ENCODE results near the gene CATSPER3.

DNA sequence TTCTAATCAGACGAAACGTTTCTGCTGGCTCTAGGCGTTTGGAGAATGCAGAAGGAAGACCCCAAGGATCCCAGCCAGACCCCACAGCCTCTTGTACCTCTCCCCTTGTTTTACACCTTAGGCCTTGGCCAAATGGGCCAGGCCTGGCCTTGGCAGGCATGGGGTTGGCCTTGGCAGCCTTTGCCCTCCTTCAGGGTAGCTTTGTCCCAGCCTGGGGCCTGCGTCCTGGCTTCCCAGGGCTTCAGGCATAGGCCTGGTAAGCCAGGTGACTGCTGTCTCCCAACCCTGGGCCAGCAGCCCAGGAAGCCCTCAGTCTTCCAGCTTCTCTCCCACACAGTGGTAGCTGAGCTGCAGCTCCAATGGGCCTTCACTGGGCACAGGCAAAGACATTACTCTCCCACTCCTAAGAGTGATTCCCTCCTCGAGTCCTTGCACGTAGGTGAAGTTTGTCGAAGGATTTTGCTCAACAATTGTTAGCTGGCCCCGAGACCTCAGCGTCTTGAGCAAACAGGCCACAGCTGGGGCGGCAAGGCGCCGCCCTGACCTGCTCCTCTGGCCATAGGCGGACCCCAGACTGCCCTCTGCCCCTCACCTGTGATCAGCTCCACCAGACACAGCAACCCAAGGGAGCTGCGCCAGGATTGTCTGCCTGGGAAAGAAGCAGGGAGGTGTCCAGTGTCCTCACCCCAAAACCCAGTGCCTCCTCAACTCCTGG, 67.4 kb downstream of the CATSPER3 start:
- TF ChIP-seq, protein P1, sequence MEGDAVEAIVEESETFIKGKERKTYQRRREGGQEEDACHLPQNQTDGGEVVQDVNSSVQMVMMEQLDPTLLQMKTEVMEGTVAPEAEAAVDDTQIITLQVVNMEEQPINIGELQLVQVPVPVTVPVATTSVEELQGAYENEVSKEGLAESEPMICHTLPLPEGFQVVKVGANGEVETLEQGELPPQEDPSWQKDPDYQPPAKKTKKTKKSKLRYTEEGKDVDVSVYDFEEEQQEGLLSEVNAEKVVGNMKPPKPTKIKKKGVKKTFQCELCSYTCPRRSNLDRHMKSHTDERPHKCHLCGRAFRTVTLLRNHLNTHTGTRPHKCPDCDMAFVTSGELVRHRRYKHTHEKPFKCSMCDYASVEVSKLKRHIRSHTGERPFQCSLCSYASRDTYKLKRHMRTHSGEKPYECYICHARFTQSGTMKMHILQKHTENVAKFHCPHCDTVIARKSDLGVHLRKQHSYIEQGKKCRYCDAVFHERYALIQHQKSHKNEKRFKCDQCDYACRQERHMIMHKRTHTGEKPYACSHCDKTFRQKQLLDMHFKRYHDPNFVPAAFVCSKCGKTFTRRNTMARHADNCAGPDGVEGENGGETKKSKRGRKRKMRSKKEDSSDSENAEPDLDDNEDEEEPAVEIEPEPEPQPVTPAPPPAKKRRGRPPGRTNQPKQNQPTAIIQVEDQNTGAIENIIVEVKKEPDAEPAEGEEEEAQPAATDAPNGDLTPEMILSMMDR (IDR thresholded peaks at IDR 0.05) = no peak
- TF ChIP-seq EP300 (IDR thresholded peaks at IDR 0.05) = no peak

Measured in suprapubic skin (tissue), 3 donors.